C4-2B (cell line): ENCODE measurements around the gene COPS2.

Source experiments
- H3K27ac ChIP-seq: fragments of 450-650 bp; 2 replicates; pipeline ENCODE4 v1.5.1; 2017
- ZFX ChIP-seq: fragments of 450-650 bp; IDR thresholded peaks from 2 replicates; pipeline ENCODE4 v1.6.1; 2017
- TF ChIP-seq, protein P1 (sequence below): fragments of 450-650 bp; conservative IDR thresholded peaks from 2 replicates; pipeline ENCODE4 v1.5.1; 2017; ENCODE audit warnings: mild to moderate bottlenecking

Gene COPS2

DNA sequence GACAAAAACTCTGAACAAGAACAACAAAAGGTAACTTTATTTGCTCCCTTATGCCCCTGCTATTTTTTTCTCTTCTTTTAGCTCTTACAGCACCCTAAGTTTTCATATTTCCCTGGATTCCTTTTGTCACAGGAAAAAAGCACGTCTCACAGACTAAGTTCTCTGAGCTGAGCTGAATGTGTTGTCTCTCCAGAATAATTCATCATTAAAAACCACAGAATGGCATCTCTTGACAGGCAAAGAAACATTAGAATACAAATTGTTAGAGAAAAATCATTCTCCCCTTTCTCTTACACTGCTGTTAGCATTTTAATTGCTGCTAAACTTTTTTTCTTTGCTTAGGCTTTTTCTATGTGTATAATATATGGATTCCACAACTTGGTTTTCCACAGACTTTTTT, 60.5 kb downstream of the COPS2 start:
- no peak for TF ChIP-seq ZFX
- TF ChIP-seq, protein P1, sequence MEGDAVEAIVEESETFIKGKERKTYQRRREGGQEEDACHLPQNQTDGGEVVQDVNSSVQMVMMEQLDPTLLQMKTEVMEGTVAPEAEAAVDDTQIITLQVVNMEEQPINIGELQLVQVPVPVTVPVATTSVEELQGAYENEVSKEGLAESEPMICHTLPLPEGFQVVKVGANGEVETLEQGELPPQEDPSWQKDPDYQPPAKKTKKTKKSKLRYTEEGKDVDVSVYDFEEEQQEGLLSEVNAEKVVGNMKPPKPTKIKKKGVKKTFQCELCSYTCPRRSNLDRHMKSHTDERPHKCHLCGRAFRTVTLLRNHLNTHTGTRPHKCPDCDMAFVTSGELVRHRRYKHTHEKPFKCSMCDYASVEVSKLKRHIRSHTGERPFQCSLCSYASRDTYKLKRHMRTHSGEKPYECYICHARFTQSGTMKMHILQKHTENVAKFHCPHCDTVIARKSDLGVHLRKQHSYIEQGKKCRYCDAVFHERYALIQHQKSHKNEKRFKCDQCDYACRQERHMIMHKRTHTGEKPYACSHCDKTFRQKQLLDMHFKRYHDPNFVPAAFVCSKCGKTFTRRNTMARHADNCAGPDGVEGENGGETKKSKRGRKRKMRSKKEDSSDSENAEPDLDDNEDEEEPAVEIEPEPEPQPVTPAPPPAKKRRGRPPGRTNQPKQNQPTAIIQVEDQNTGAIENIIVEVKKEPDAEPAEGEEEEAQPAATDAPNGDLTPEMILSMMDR = no peak
- H3K27ac ChIP-seq = peak overlapping the region; percentile 72

DNA sequence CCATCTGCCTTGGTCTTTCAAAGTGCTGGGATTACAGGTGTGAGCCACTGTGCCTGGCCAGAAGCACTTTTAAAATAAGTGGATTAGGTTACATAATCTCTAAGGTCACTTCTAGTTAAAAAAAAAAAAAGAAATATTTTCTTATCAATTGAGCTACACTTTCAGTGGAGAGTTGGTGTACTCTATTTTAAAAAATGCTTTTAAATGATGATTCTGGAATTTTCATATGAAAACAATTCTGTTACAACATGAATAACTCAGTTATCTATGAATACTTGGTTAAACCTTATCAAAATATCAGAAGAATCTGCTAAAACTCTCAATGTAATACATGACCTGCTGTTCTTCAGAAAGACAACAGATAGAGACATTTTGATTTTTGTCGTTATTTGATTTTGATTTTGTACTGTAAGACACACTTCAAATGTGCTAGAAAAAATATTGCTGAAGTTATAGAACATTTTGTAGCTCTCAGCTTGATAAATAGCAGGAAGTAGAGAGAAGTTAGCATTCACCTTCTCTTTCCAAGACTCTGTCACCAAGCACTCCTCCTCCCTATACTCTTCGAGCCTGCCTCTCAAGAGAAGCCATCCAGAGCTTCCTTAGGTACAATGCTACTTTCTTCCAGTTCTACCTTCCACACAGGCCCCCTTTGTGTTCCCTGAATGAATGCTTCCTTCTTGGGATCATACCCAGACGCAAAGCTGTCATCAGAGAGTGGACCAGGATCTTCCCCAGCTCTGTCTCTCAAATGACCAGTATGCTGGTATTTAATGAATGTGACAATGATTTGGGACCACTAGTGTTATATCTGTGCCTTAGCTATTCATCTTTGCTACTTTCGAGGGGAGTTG, 61.9 kb downstream of the COPS2 start:
- H3K27ac ChIP-seq = peak overlapping the region; percentile 85
- no peak for TF ChIP-seq ZFX
- TF ChIP-seq, protein P1 = no peak

DNA sequence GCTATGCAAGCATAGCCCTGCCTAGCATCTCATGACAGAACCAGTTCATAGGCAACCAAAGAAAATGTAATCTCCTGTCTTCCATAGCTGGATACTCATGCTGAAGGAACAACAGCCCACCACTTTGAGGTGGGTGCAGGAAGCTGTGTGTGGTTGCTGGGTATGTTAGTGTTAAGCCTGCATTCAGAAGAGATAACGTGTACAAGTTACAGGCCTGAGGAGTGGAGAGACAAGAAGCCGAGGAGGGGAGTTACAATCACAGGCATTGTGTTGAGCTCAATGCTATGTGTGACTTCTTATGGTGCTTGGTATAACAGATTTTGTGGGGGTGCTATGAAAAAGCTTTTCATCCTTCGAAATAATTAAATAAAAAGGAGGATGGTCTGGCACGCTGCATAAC, 66.4 kb downstream of the COPS2 start:
- H3K27ac ChIP-seq = no peak overlapping the region
- TF ChIP-seq, protein P1 = no peak
- no peak for TF ChIP-seq ZFX

DNA sequence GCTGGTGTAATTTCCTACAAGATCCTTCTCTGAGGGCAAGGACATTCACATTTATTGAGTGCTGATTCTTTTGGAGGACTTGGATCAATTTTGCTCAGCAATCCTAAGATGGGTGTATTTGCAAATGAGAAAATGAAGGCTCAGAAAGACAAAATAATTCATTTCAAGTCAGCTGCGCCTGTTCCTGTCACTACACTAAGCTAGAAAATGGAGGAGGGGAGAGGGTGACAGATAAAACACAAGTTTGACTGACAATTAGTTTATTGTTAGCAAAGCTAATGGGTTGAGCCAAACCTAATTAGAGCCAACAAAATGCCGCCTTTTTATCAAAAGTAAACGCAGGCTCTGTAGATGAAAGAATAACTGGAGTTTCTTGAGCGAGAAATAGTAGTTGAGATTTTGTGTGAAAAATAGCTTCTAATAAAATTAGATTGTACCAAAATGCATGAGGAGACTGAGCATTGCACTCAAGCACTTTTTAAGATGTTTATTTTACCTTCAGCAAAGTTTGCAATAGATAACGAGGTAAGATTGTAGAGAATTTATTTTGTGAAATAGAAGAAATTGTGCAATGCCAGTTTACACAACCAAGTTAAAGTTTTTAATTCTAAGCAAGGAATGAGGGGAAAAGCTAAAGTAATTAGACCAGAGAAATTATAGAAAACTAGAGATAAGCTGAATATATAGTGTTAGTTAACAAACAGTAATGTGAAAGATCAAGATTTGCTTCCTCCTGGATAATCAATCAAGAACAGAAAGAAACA, 69.5 kb downstream of the COPS2 start:
- TF ChIP-seq, protein P1 = no peak
- TF ChIP-seq ZFX = no peak
- no peak overlapping the region; the same call in 1 of the 2 replicates for H3K27ac ChIP-seq

DNA sequence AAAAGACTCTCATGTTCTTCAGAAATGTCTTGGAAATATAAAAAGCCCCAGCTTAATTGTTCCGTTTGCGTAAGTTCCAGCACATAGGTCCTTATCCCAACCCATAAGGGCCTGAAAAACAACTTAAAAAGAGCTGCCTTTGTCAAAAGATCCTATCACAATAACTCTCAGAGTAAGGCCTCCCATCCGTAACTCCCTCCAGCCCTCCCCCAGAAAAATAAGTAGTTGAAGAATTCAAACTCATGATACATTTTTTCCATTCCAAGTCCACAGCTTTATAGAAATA, 71.2 kb downstream of the COPS2 start:
- TF ChIP-seq ZFX = no peak
- TF ChIP-seq, protein P1 = no peak
- no peak overlapping the region for H3K27ac ChIP-seq

DNA sequence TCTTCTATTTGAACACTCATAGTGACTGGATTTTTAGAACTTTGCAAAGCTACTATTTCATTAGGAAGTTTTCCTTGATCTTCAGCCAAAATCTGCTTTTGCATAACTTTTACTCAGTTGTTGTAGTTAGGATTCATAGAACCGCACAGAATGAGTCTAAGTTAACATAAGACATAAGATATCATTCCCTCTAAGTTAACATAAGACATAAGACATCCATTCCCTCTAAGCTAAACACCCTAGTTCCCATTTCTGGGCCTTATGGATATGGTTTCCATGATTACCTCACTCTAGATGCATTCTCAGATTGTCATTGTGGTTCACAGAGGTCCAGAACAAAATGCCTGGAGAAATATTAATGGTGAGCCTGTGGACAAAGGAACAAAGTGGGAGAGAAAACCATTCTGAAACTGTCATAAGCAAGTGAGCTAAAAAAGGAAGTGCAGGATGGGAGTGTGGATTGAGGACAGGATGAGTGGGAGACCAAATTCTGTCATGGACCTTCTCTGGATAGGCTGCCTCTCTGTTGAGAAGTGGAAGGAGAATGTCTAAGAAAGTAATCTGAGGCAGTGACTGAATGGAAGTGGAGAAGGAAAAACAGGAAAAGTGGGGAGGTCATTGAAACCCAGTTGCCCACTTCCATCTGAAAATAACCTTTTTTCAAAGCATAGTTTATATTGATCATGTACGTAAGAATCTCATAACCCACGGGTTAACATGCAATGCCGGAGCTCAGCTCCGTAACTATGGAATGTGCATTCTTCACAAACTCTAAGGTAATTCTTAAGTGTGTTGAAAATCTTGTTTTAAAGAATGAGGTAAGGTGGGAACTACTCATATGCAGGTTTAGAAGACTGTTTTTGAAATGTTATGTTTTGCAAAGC, 71.8 kb downstream of the COPS2 start:
- H3K27ac ChIP-seq = no peak overlapping the region
- TF ChIP-seq, protein P1 = no peak
- no peak for TF ChIP-seq ZFX
